ENCODE data around the gene CMC1.

GRCh38 chr3:28234454-28234853, 7.0 kb upstream of the CMC1 start:
- TF ChIP-seq EZH2 (IDR thresholded peaks at IDR 0.05; ENCODE audit: insufficient read depth, poor library complexity, severe bottlenecking): no peak
- no peak for TF ChIP-seq EZH2phosphoT487 (IDR thresholded peaks at IDR 0.05; ENCODE audit: insufficient read depth, low read depth)
